HepG2 (cell line): ENCODE measurements around the gene FBLIM1. TPM values are rescaled to one million over a fixed set of nuclear protein-coding genes. Genes with fewer than 3 reads are reported as not detected.

Experiments used
- ARNTL ChIP-seq: sonication (generic); formaldehyde crosslinking; IDR thresholded peaks from 2 replicates; pipeline ENCODE4 v1.4.0; 2020; ENCODE audit warnings: mild to moderate bottlenecking, missing genetic modification reagents
- CBX2 ChIP-seq, 2 experiments: fragments of 200-600 bp in 1 of 2; sonication (generic); formaldehyde crosslinking in 1 of 2; IDR thresholded peaks; 2 replicates each; pipeline versions ENCODE4 v1.7.0 to v1.8.1; 2018 to 2022; ENCODE audit warnings: low read depth in 2 of 2, low read length in 1 of 2, mild to moderate bottlenecking in 1 of 2, missing genetic modification reagents in 1 of 2
- GABPB1 ChIP-seq: IDR thresholded peaks from 2 replicates; pipeline ENCODE4 v1.6.1; 2016; ENCODE audit warnings: mild to moderate bottlenecking, missing genetic modification reagents, moderate library complexity, missing compliant biosample characterization
- JUN ChIP-seq: sonication (generic); formaldehyde crosslinking; IDR thresholded peaks from 2 replicates; pipeline ENCODE4 v1.4.0; 2020; ENCODE audit warnings: mild to moderate bottlenecking, missing genetic modification reagents
- MEF2D ChIP-seq: sonication (generic); formaldehyde crosslinking; IDR thresholded peaks from 2 replicates; pipeline ENCODE4 v1.5.1; 2020; ENCODE audit warnings: mild to moderate bottlenecking, missing genetic modification reagents
- PAWR ChIP-seq: sonication (generic); formaldehyde crosslinking; IDR thresholded peaks from 2 replicates; pipeline ENCODE4 v1.4.0; 2020; ENCODE audit warnings: missing genetic modification reagents, mild to moderate bottlenecking, borderline replicate concordance
- PHF21A ChIP-seq: sonication (generic); formaldehyde crosslinking; IDR thresholded peaks from 2 replicates; pipeline ENCODE4 v1.5.0; 2020; ENCODE audit warnings: mild to moderate bottlenecking, missing genetic modification reagents
- RBFOX2 ChIP-seq: fragments of 200-400 bp; formaldehyde crosslinking; IDR thresholded peaks from 2 replicates; pipeline ENCODE4 v1.6.1; 2017; ENCODE audit warnings: low read depth, mild to moderate bottlenecking, low read length
- SIX1 ChIP-seq: sonication (generic); formaldehyde crosslinking; IDR thresholded peaks from 2 replicates; pipeline ENCODE4 v1.4.0; 2020; ENCODE audit warnings: missing genetic modification reagents, borderline replicate concordance
- TCF12 ChIP-seq, 2 experiments: fragments of 450-650 bp in 1 of 2; sonication (generic) in 1 of 2; formaldehyde crosslinking in 1 of 2; IDR thresholded peaks; 2 replicates each; pipeline versions ENCODE4 v1.6.1 to v1.8.0; 2017 to 2022; ENCODE audit warnings: antibody characterized with exemption in 1 of 2, mild to moderate bottlenecking in 1 of 2, missing genetic modification reagents in 1 of 2, moderate library complexity in 1 of 2
- ZBTB7B ChIP-seq: sonication (generic); formaldehyde crosslinking; IDR thresholded peaks from 2 replicates; pipeline ENCODE4 v1.4.0; 2020; ENCODE audit warnings: missing genetic modification reagents
- ZFX ChIP-seq: sonication (generic); formaldehyde crosslinking; IDR thresholded peaks from 2 replicates; pipeline ENCODE4 v1.4.0; 2020; ENCODE audit warnings: mild to moderate bottlenecking, low read depth, missing genetic modification reagents, moderate library complexity
- ZNF460 ChIP-seq: sonication (generic); formaldehyde crosslinking; IDR thresholded peaks from 2 replicates; pipeline ENCODE4 v1.5.1; 2020; ENCODE audit warnings: missing genetic modification reagents, mild to moderate bottlenecking, borderline replicate concordance
- ZNF713 ChIP-seq: sonication (generic); formaldehyde crosslinking; IDR thresholded peaks from 2 replicates; pipeline ENCODE4 v1.4.0; 2020; ENCODE audit warnings: mild to moderate bottlenecking, missing genetic modification reagents
- ZNF780A ChIP-seq: sonication (generic); formaldehyde crosslinking; IDR thresholded peaks from 2 replicates; pipeline ENCODE4 v1.8.0; 2022; ENCODE audit warnings: mild to moderate bottlenecking, missing genetic modification reagents, moderate library complexity
- ZNF788 ChIP-seq: sonication (generic); formaldehyde crosslinking; IDR thresholded peaks from 2 replicates; pipeline ENCODE4 v1.5.0; 2020; ENCODE audit warnings: mild to moderate bottlenecking, missing genetic modification reagents, borderline replicate concordance
- ZNF850 ChIP-seq: sonication (generic); formaldehyde crosslinking; conservative IDR thresholded peaks from 2 replicates; pipeline ENCODE4 v1.9.0; 2021; ENCODE audit warnings: mild to moderate bottlenecking, missing genetic modification reagents
- polyA plus RNA-seq, 8 experiments: library from polyadenylated mRNA; depleted of rRNA in 3 of 8; stranded (reverse) in 7 of 8; unstranded in 1 of 8; fragments of >200 nt; fragmentation: Illumina TruSeq in 4 of 8; extraction: Trizol in 4 of 8; gene quantifications; 2 replicates each; pipeline versions ENCODE4 v1.2.1 to v1.2.3, GENCODE V29; 2011 to 2016; ENCODE audit warnings: low read depth in 4 of 8, missing spikeins in 1 of 8, mixed read lengths in 1 of 8; ENCODE audit not compliant: insufficient read depth in 1 of 8
- total RNA-seq, 5 experiments: library from RNA; depleted of rRNA; stranded (reverse); fragments of >200 nt; fragmentation: Illumina TruSeq; extraction: Trizol; gene quantifications; 2 replicates each; pipeline ENCODE4 v1.2.3, GENCODE V29; 2016; ENCODE audit warnings: low read depth in 1 of 5
- TF ChIP-seq, protein P1 (sequence below): sonication (generic); formaldehyde crosslinking; IDR thresholded peaks from 2 replicates; pipeline ENCODE4 v1.5.0; 2020; ENCODE audit warnings: mild to moderate bottlenecking, missing genetic modification reagents, borderline replicate concordance
- TF ChIP-seq, protein P2 (sequence below), 2 experiments: sonication (generic) in 1 of 2; formaldehyde crosslinking in 1 of 2; IDR thresholded peaks; 2 replicates each; pipeline versions ENCODE4 v1.4.0 to v1.6.1; 2018 to 2020; ENCODE audit warnings: missing genetic modification reagents in 2 of 2, borderline replicate concordance in 1 of 2, low read depth in 1 of 2, mild to moderate bottlenecking in 1 of 2, missing biosample characterization in 1 of 2

FBLIM1 gene
- total and polyA plus RNA-seq, 2 of the 13 experiments (the other 11 are each of a cell fraction or from before 2014, with no cell fraction given), result 10.6 to 23.0 TPM

DNA sequence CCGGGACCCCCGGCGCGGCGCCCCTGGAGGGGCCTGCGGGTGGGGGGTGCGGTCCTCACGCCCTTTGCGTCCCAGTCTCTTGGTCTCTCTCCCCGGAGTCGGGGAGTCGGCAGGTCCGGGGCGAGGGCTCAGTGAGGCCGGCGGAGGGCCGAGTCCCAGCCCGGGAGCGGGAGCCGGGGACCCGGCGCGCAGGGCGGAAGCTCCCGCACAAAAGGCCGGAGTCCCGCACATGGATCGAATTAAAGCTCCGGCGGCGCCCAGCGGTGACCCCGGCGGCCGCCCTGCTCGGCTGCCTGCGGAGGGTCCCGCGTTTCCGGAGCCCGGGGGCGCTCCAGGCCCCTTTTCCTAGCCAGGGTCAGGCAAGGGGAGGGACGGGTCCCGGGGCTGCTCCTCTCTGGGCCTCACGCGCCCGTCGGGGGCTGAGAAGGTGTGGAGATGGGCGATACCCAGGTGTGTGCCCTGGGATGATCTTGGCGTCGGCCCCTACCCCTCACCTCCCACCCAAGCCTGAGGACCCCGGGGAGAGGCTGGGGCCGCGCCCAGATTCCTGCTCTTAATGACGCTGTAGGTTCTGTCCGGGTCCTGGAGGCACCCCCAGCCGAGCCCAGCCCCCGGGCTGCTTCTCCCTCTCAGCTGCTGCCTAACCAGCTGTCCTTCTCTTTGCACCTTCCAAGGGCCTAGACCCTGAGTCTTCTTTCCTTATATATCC, 512 bp downstream of the FBLIM1 start (continued):
- TF ChIP-seq, protein P1, sequence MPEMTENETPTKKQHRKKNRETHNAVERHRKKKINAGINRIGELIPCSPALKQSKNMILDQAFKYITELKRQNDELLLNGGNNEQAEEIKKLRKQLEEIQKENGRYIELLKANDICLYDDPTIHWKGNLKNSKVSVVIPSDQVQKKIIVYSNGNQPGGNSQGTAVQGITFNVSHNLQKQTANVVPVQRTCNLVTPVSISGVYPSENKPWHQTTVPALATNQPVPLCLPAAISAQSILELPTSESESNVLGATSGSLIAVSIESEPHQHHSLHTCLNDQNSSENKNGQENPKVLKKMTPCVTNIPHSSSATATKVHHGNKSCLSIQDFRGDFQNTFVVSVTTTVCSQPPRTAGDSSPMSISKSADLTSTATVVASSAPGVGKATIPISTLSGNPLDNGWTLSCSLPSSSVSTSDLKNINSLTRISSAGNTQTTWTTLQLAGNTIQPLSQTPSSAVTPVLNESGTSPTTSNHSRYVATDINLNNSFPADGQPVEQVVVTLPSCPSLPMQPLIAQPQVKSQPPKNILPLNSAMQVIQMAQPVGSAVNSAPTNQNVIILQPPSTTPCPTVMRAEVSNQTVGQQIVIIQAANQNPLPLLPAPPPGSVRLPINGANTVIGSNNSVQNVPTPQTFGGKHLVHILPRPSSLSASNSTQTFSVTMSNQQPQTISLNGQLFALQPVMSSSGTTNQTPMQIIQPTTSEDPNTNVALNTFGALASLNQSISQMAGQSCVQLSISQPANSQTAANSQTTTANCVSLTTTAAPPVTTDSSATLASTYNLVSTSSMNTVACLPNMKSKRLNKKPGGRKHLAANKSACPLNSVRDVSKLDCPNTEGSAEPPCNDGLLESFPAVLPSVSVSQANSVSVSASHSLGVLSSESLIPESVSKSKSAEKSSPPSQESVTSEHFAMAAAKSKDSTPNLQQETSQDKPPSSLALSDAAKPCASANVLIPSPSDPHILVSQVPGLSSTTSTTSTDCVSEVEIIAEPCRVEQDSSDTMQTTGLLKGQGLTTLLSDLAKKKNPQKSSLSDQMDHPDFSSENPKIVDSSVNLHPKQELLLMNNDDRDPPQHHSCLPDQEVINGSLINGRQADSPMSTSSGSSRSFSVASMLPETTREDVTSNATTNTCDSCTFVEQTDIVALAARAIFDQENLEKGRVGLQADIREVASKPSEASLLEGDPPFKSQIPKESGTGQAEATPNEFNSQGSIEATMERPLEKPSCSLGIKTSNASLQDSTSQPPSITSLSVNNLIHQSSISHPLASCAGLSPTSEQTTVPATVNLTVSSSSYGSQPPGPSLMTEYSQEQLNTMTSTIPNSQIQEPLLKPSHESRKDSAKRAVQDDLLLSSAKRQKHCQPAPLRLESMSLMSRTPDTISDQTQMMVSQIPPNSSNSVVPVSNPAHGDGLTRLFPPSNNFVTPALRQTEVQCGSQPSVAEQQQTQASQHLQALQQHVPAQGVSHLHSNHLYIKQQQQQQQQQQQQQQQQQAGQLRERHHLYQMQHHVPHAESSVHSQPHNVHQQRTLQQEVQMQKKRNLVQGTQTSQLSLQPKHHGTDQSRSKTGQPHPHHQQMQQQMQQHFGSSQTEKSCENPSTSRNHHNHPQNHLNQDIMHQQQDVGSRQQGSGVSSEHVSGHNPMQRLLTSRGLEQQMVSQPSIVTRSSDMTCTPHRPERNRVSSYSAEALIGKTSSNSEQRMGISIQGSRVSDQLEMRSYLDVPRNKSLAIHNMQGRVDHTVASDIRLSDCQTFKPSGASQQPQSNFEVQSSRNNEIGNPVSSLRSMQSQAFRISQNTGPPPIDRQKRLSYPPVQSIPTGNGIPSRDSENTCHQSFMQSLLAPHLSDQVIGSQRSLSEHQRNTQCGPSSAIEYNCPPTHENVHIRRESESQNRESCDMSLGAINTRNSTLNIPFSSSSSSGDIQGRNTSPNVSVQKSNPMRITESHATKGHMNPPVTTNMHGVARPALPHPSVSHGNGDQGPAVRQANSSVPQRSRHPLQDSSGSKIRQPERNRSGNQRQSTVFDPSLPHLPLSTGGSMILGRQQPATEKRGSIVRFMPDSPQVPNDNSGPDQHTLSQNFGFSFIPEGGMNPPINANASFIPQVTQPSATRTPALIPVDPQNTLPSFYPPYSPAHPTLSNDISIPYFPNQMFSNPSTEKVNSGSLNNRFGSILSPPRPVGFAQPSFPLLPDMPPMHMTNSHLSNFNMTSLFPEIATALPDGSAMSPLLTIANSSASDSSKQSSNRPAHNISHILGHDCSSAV (CRISPR knock-in tag), result no peak
- TF ChIP-seq ZNF788 (CRISPR knock-in tag) (no peak), ARNTL (CRISPR knock-in tag) (no peak), GABPB1 (CRISPR knock-in tag) (peak; percentile 72; the same call in 1 of the 2 replicates), PHF21A (CRISPR knock-in tag) (no peak), MEF2D (CRISPR knock-in tag) (no peak), TCF12 (IDR thresholded peaks at IDR 0.05) (no peak), TCF12 (CRISPR knock-in tag; IDR thresholded peaks at IDR 0.05) (no peak), ZNF780A (no peak), CBX2 (IDR thresholded peaks at IDR 0.05; ENCODE audit: low read depth, low read length) (no peak), CBX2 (CRISPR knock-in tag; IDR thresholded peaks at IDR 0.05; ENCODE audit: low read depth) (no peak), ZFX (peak; percentile 64), ZNF850 (CRISPR knock-in tag) (0 out of 2 replicates have a peak, but pooled peaks have one; percentile 35), JUN (CRISPR knock-in tag) (no peak), ZNF713 (CRISPR knock-in tag) (no peak), ZBTB7B (CRISPR knock-in tag) (peak; percentile 67; the same call in 1 of the 2 replicates), PAWR (no peak), SIX1 (CRISPR knock-in tag) (no peak), ZNF460 (no peak), RBFOX2 (peak; percentile 53)
- TF ChIP-seq, protein P2, sequence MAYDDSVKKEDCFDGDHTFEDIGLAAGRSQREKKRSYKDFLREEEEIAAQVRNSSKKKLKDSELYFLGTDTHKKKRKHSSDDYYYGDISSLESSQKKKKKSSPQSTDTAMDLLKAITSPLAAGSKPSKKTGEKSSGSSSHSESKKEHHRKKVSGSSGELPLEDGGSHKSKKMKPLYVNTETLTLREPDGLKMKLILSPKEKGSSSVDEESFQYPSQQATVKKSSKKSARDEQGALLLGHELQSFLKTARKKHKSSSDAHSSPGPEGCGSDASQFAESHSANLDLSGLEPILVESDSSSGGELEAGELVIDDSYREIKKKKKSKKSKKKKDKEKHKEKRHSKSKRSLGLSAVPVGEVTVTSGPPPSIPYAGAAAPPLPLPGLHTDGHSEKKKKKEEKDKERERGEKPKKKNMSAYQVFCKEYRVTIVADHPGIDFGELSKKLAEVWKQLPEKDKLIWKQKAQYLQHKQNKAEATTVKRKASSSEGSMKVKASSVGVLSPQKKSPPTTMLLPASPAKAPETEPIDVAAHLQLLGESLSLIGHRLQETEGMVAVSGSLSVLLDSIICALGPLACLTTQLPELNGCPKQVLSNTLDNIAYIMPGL (CRISPR knock-in tag; IDR thresholded peaks at IDR 0.05; ENCODE audit: borderline replicate concordance in 1 of 2, low read depth in 1 of 2), result peak in 1 of 2 experiments; percentile 41; a peak in 2 of 4 replicates
